AG10803 (cell line): ENCODE results near the gene IRF1.
A peak's percentile ranks its signal among the peaks of the same experiment; 100 is the strongest.

ENCODE experiments used
- DNase-seq: peaks from one replicate; pipeline ENCODE4 v3.0.0; 2010; ENCODE audit warnings: low read depth
- H3K4me3 ChIP-seq: 2 replicates; pipeline ENCODE4 v1.5.1; 2011; ENCODE audit warnings: mild to moderate bottlenecking, low read length, control low read depth
- TF ChIP-seq, protein P1 (sequence below): conservative IDR thresholded peaks from 2 replicates; pipeline ENCODE4 v1.5.1; 2011; ENCODE audit warnings: mild to moderate bottlenecking, low read length, control low read depth, inconsistent platforms

IRF1 gene

DNA sequence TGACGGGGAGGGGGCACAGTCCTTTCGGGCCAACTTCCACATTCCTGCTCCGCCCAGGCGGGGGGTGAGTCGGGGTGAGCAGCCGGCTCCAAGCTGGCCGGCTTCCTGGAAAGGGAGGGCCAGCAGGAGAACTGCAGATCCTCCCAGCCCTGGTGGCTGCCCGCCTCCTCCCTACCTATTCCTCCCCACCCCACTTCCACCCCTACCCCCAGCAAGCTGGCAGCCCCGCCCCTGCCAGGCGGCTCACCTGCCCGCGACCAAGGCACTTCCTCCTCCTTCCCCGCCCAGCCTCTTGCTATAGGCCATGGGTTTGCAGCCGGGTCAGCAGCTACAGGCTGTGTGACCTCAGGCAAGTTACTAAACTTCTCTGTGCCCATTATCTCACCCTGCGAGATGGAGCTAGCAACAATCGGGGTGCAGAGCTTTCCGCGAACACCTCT, 5.6 kb upstream of the IRF1 start:
- peak overlapping the region; percentile 76 for H3K4me3 ChIP-seq
- peak; percentile 83 for DNase-seq
- TF ChIP-seq, protein P1, sequence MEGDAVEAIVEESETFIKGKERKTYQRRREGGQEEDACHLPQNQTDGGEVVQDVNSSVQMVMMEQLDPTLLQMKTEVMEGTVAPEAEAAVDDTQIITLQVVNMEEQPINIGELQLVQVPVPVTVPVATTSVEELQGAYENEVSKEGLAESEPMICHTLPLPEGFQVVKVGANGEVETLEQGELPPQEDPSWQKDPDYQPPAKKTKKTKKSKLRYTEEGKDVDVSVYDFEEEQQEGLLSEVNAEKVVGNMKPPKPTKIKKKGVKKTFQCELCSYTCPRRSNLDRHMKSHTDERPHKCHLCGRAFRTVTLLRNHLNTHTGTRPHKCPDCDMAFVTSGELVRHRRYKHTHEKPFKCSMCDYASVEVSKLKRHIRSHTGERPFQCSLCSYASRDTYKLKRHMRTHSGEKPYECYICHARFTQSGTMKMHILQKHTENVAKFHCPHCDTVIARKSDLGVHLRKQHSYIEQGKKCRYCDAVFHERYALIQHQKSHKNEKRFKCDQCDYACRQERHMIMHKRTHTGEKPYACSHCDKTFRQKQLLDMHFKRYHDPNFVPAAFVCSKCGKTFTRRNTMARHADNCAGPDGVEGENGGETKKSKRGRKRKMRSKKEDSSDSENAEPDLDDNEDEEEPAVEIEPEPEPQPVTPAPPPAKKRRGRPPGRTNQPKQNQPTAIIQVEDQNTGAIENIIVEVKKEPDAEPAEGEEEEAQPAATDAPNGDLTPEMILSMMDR = no peak

DNA sequence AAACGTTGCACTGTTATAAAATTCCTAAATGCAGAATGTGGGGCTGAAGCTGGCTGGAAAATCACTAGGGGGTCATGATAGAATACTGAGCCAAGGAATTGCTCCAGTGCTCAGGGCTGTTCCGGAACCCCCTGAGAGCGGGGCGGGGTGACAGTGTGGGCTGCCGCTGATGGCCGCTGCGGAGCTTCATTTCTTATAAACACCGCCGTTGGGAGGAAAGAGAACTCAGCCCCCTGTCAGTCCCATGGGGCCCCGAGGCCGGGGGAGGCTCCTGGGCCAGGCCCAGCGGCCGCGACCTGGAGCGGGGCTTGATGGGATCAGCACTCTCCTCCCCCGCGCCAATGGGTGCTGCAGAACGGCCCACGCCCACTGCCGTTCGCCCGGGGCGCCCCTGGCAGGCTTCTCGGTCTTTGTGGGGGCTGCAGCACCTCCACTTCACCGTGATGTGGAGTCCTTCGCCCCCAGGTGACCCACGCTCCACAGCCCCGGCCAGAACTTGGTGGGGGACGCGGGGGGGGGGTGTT, 5.2 kb upstream of the IRF1 start:
- peak overlapping the region; percentile 76 for H3K4me3 ChIP-seq
- TF ChIP-seq, protein P1 = peak; percentile 4; the same call in 1 of the 2 replicates
- peak; percentile 86 for DNase-seq

DNA sequence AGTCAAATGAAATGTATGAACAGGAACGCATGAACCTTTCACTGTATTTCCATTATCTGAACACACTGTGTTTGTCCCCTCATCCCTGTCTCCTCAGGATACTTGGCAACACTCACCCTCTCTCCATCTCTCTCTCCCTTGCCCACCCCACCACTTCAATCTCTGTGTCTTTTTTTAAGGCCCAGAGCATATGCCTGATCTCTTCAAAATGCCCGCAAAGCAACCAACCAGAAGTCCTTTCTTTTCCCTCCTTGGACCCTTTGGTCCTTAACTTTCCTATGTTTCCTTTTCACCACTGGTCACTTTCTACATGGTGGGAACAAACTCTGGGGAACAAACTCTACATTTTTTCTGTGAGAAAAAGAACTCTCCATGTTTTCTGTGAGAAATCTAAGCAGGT, 3.2 kb upstream of the IRF1 start:
- H3K4me3 ChIP-seq = no peak overlapping the region
- no peak for DNase-seq
- TF ChIP-seq, protein P1 = no peak

DNA sequence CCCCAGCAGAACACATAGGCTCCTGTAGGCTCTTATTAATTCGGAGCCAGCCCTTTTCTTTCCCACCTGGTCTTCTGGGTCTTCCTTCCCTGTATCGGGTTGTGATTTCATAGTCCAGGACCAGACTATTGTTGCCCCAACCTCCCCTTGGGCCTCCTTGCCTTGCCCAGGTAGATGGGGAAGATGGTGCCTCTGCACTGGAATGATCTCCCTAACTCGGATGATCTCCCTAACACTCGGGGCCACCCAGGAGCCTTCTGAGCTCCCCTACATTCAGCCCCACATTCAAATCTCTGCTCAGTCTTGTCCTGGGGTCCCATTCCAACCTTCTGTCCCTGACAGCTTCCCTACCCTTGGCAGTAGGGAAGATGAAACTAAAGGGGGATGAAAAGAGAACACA, 2.7 kb upstream of the IRF1 start:
- no peak overlapping the region for H3K4me3 ChIP-seq
- TF ChIP-seq, protein P1 = no peak
- DNase-seq = no peak

DNA sequence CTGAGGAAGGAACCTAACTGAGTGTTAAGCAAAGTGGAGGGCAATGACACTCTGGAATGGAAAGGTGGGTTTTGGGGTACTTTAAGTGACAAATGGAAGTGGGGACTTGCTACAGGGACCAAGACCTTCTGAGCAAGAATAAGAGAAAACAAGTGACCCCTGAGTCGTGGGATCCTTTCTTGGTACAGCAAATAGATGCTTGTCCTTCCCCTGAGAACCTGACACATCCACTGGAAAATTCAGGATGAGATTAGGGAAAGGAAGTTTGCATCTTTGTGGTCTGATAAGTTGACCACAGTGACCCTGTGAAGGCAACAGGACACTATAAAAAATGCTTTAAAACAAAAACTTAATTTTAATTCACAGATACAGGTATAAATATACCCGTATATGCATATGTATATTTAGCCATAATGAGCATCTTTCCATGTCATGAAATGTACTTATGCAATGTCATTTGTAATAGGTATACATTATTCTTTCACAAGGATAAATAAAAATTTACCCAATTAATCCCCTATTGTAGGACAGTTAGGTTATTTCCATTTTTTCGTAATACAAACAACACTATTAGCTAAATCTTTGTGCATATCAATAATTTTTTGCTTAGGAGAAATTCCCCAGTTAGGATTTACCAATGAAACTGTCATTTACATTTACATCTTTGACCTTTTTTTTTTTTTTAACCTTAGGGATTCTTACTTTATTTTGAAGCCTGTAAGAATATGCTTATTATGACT, 2.0 kb upstream of the IRF1 start:
- no peak for DNase-seq
- H3K4me3 ChIP-seq = no peak overlapping the region
- TF ChIP-seq, protein P1 = no peak

DNA sequence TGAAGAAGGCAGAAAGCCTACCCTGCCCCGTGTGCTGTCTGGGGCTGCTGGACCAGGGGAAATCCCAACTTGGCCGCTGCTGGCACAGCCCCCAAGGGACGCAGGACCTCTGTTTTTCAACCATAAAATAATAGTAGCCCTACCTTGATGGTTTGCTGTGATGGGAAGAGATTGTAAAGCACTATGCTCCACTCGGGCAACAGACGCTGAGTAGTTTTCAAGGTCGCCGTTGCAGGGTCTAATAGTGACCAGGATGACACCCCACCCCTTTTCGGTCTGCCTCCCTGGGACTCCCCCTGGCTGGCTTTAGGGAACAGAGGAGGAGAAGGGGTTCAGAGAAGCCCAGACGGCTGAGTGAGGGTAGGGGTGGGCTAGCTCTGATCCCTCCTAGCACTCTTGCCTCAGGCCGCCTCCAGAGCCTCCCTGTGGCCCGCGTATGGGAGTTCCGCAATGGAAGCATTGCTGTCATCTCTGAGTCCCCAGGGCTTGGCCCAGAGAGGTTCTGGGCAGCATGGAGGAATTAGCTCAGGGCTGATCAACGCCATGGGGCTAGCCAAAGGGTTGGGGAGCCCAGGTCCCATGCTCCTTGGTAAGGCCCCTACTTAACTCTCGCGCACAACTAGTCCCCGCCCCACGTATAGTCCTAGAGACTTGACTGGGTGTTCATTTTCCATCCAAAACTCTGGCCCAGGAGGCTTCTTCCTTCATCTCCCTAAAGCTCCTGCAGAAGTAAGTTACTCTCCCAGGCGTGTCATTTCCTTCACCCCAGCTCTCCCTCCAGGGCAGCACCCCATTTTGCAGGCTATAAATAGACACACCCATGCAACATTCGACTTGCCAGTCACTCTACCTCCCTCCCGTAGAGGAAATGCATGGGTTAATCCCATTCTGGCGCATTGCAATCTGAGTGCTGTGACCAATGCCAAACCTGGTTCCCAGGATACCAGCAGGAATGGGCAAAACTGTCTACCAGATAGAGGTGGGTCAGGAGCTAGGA, 1.1 kb upstream of the IRF1 start:
- H3K4me3 ChIP-seq = peak overlapping the region; percentile 58
- TF ChIP-seq, protein P1 = no peak
- DNase-seq = no peak
